AG04450 (cell line): ENCODE measurements around the gene DFFB. TPM values are rescaled to one million over a fixed set of nuclear protein-coding genes. Genes with fewer than 3 reads are reported as not detected.

ENCODE experiments used
- CTCF ChIA-PET: fragments of 300-600, 350-600 bp; formaldehyde crosslinking; extraction: SDS; loops from one replicate; lab custom pipeline; 2022; ENCODE audit warnings: antibody characterized with exemption, inconsistent platforms; lab: Charles Lee
- POLR2A ChIA-PET: fragments of 350-600 bp; formaldehyde crosslinking; extraction: SDS; loops from one replicate; lab custom pipeline; 2021; ENCODE audit warnings: antibody characterized with exemption, inconsistent platforms; lab: Yijun Ruan, JAX
- DNase-seq: peaks from one replicate; pipeline ENCODE4 v3.0.0-alpha.2; 2011; ENCODE audit warnings: low read depth, low spot score
- H3K27ac ChIP-seq: one replicate; pipeline ENCODE4 v1.5.1; 2012; ENCODE audit warnings: low read depth, low read length, control low read depth
- H3K27me3 ChIP-seq: one replicate; pipeline ENCODE4 v1.6.0; 2012; ENCODE audit warnings: low read length; ENCODE audit not compliant: control insufficient read depth, insufficient read depth
- H3K4me3 ChIP-seq: 2 replicates; pipeline ENCODE4 v1.5.1; 2011; ENCODE audit warnings: mild to moderate bottlenecking, low read depth, low read length, control low read depth
- H3K9me3 ChIP-seq: 2 replicates; pipeline ENCODE4 v1.5.1; 2012; ENCODE audit warnings: low read length; ENCODE audit not compliant: control insufficient read depth, insufficient read depth
- polyA plus RNA-seq: library from polyadenylated mRNA; depleted of rRNA; stranded (reverse); fragments of >200 nt; gene quantifications from 2 replicates; pipeline ENCODE4 v1.2.3, GENCODE V29; 2011
- TF ChIP-seq, protein P1 (sequence below): IDR thresholded peaks from 2 replicates; pipeline ENCODE4 v1.5.1; 2011; ENCODE audit warnings: low read depth, low read length, control low read depth, inconsistent platforms

Gene DFFB
- polyA plus RNA-seq, 1 experiment: 6.9 TPM

DNA sequence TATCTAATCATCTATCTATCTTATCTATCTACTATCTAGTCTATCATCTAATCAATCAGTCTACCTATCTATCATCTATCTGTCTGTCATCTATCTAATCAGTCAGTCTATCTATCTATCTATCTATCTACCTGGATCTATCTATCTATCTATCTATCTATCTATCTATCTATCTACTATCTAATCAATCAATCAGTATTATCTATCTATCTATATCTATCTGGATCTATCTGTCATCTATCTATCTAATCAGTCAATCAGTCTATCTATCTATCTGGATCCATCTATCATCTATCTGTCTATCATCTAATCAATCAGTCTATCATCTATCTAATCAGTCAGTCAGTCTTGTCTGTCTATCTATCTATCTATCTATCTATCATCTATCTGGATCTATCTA, 69.7 kb downstream of the DFFB start:
- TF ChIP-seq, protein P1, sequence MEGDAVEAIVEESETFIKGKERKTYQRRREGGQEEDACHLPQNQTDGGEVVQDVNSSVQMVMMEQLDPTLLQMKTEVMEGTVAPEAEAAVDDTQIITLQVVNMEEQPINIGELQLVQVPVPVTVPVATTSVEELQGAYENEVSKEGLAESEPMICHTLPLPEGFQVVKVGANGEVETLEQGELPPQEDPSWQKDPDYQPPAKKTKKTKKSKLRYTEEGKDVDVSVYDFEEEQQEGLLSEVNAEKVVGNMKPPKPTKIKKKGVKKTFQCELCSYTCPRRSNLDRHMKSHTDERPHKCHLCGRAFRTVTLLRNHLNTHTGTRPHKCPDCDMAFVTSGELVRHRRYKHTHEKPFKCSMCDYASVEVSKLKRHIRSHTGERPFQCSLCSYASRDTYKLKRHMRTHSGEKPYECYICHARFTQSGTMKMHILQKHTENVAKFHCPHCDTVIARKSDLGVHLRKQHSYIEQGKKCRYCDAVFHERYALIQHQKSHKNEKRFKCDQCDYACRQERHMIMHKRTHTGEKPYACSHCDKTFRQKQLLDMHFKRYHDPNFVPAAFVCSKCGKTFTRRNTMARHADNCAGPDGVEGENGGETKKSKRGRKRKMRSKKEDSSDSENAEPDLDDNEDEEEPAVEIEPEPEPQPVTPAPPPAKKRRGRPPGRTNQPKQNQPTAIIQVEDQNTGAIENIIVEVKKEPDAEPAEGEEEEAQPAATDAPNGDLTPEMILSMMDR: no peak
- ChIA-PET CTCF (no interaction called here), POLR2A (no interaction called here)
- Histone ChIP-seq H3K27me3 (no peaks in the 10 kb centered on the region), H3K4me3 (no peak overlapping the region), H3K9me3 (peaks cover 49% of the 10 kb centered on the region), H3K27ac (no peak overlapping the region)
- DNase-seq: no peak

DNA sequence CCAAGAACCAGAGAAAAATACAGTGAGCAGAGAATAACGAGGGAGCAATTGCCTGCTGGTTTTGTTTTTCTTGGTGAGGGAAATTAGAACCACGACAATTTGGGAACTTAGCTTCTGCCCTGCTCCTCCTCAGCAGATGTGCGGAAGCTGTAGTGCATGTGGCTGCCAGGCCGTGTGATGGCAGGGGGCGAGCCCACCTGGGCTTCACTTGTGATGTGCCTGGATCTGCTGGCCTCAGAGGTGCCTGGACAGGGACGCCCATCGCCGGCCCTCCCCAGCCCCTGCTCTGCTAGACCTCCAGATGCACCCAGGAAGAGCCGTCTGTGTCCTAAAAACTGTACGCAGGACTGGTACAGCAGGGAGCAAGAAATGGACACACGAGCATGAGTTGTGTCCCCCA, 71.3 kb downstream of the DFFB start:
- POLR2A ChIA-PET: no interaction called here

DNA sequence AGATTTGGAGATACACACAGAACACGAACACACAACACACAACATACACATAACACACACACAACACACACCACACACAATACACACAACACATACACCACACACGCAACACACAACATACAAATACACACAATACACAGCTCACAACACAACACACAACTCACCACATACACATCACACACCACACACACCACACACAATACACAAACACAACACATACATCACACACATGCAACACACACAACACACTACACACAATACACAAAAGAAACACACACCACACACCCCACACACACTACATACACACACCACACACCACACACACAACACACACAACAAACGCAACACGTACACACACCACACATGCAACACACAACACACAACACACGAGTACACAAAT, 71.8 kb downstream of the DFFB start:
- H3K4me3 ChIP-seq: no peak overlapping the region
- ChIA-PET POLR2A (no interaction called here), CTCF (no interaction called here)
- DNase-seq: no peak
- H3K27me3 ChIP-seq: no peaks in the 10 kb centered on the region
- peaks cover 59% of the 10 kb centered on the region for H3K9me3 ChIP-seq
- TF ChIP-seq, protein P1: no peak
- no peak overlapping the region for H3K27ac ChIP-seq

More for the DNA sequence above, 71.3 kb downstream of the DFFB start:
- CTCF ChIA-PET: no interaction called here
- H3K4me3 ChIP-seq: no peak overlapping the region
- H3K9me3 ChIP-seq: peaks cover 59% of the 10 kb centered on the region
- TF ChIP-seq, protein P1: no peak
- no peak overlapping the region for H3K27ac ChIP-seq
- H3K27me3 ChIP-seq: no peaks in the 10 kb centered on the region
- DNase-seq: no peak

DNA sequence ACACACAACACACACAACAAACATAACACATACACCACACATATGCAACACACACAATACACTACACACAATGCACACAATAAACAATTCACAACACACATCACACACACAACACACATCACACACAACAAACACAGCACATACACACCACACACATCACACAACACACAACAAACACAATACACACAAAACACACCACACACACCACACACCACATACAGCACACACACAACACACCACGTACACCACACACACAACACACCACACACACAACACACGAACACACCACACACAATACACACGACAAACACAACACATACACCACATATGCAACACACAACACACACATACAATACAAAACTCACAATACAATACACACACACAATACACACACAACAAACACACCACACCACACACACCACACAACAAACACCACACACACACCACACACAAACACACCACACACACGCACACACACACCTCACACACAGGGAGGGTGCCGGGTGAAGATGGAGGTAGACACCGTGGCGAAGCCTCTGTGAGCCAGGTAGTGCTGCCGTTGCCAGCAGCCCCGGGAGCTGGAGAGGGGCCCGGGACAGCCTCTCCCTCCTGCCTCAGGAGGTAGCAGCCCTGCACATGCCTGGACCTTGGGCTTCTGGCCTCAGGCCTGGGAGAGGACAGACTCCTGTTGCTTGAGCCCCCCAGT, 73.2 kb downstream of the DFFB start:
- POLR2A ChIA-PET: no interaction called here
- Histone ChIP-seq H3K27ac (no peak overlapping the region), H3K4me3 (no peak overlapping the region), H3K9me3 (peaks cover 53% of the 10 kb centered on the region), H3K27me3 (no peaks in the 10 kb centered on the region)
- TF ChIP-seq, protein P1: no peak
- CTCF ChIA-PET: no interaction called here
- no peak for DNase-seq

DNA sequence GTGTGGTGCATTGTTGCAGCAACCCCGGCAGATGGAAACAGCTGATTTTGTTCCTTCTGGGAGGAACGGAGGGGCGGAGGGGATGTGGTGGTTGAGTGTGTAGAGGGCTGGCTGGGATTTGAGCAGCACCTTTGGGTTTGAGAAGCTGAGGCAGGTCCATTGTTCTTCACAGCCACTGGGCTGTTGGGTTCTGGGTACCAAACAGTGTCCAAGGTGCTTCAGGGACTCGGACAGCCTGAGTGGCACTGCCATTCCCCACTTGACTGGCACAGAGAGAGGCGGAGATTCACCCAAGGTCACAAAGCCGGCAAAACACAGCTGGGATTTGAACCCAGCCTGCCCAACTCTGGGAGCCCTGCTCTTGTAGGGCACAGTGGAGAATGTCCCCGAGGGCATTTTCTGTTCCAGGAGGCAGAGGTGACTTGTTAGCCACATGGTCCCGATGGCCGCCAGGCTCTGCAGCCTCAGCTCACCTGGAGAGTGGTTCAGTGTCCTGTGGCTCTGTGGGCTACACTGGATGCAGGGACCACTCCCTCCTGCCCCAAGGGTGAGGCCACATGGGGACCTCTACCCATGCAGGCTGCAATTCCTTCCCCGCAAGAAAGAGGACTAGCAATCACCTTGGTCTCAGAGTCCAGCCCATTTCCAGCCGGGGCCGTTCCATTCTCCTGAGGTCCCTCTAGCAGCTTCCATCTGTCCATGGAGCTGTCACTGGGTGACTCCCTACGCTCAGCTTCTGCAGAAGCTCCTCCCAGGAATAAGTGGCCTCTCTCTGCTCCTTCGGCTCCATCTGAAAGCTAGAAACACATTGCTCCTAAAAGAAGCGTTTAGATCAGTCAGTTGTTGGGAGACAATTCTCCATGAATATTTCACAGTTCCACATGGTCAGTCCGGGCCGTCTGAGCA, 74.0 kb downstream of the DFFB start:
- CTCF ChIA-PET: no interaction called here
- POLR2A ChIA-PET: no interaction called here
- TF ChIP-seq, protein P1: no peak
- no peak overlapping the region for H3K27ac ChIP-seq
- no peaks in the 10 kb centered on the region for H3K27me3 ChIP-seq
- no peak for DNase-seq
- H3K4me3 ChIP-seq: no peak overlapping the region
- H3K9me3 ChIP-seq: peaks cover 57% of the 10 kb centered on the region
